ENCODE data around the gene HMX1. TPM values are rescaled to one million over a fixed set of nuclear protein-coding genes. Genes with fewer than 3 reads are reported as not detected.

The HMX1 gene
- total RNA-seq, 4 donors from 2014 or later: 0.17 TPM; not detected in 3

- TF ChIP-seq POLR2A (IDR thresholded peaks at IDR 0.05; ENCODE audit: low read depth) (no peak), CTCF (IDR thresholded peaks at IDR 0.05) (no peak), POLR2AphosphoS5 (IDR thresholded peaks at IDR 0.05) (no peak), EP300 (IDR thresholded peaks at IDR 0.05) (no peak)
- no peak overlapping the region for H3K27ac ChIP-seq (replicated peaks in 1 of 4)
- DNase-seq (ENCODE audit: extremely low spot score): no peak
- intact Hi-C loops (cut with DNase I): no loop called here
- no CpG with 5 or more reads among the region's 14 CpGs for WGBS
- H3K36me3 ChIP-seq: no peaks in the 10 kb centered on the region
- no peak overlapping the region for H3K4me3 ChIP-seq
- H3K27me3 ChIP-seq: peaks cover 0 to 98% (median 33%) of the 10 kb centered on the region in 4 donors
- H3K9me3 ChIP-seq: peaks cover 0 to under 1% (median 0%) of the 10 kb centered on the region in 4 donors
- peaks cover 0 to 32% (median 27%) of the 10 kb centered on the region in 4 donors for H3K4me1 ChIP-seq
Measured at GRCh38 chr4:8894424-8894816, 22.8 kb upstream of the HMX1 start.

GRCh38 chr4:8893624-8894423 lies 22.2 kb upstream of the HMX1 start:
- Histone ChIP-seq H3K27me3 (peaks cover 0 to 98% (median 33%) of the 10 kb centered on the region in 4 donors), H3K4me3 (no peak overlapping the region), H3K36me3 (no peaks in the 10 kb centered on the region), H3K27ac (replicated peaks in 1 of 4) (no peak overlapping the region), H3K9me3 (no peaks in the 10 kb centered on the region), H3K4me1 (peaks cover 0 to 32% (median 27%) of the 10 kb centered on the region in 4 donors)
- TF ChIP-seq POLR2A (IDR thresholded peaks at IDR 0.05; ENCODE audit: low read depth): no peak
- TF ChIP-seq POLR2AphosphoS5 (IDR thresholded peaks at IDR 0.05): no peak
- TF ChIP-seq EP300 (IDR thresholded peaks at IDR 0.05): no peak
- no peak for TF ChIP-seq CTCF (IDR thresholded peaks at IDR 0.05)
- 3% methylated on average over 26 of the region's 68 CpGs for WGBS
- no peak for DNase-seq (ENCODE audit: extremely low spot score)
- intact Hi-C loops (cut with DNase I): no loop called here

GRCh38 chr4:8893227-8893623 lies 21.6 kb upstream of the HMX1 start:
- no CpG with 5 or more reads among the region's 41 CpGs for WGBS
- no peak overlapping the region for H3K27ac ChIP-seq (replicated peaks in 1 of 4)
- no peaks in the 10 kb centered on the region for H3K36me3 ChIP-seq
- intact Hi-C loops (cut with DNase I): no loop called here
- peaks cover 0 to 100% (median 33%) of the 10 kb centered on the region in 4 donors for H3K27me3 ChIP-seq
- peak overlapping the region in 1 of 4 donors; percentile 5 for H3K4me3 ChIP-seq
- no peak for DNase-seq (ENCODE audit: extremely low spot score)
- TF ChIP-seq EP300 (IDR thresholded peaks at IDR 0.05) (no peak), POLR2AphosphoS5 (IDR thresholded peaks at IDR 0.05) (no peak), CTCF (IDR thresholded peaks at IDR 0.05) (no peak), POLR2A (IDR thresholded peaks at IDR 0.05; ENCODE audit: low read depth) (no peak)
- peaks cover 0 to 32% (median 27%) of the 10 kb centered on the region in 4 donors for H3K4me1 ChIP-seq
- no peaks in the 10 kb centered on the region for H3K9me3 ChIP-seq

GRCh38 chr4:8892556-8893226 lies 21.1 kb upstream of the HMX1 start:
- Histone ChIP-seq H3K4me3 (peak overlapping the region in 1 of 4 donors; percentile 5), H3K36me3 (no peaks in the 10 kb centered on the region), H3K9me3 (no peaks in the 10 kb centered on the region), H3K27me3 (peaks cover 0 to 100% (median 33%) of the 10 kb centered on the region in 4 donors), H3K27ac (replicated peaks in 1 of 4) (no peak overlapping the region), H3K4me1 (peaks cover 0 to 32% (median 27%) of the 10 kb centered on the region in 4 donors)
- intact Hi-C loops (cut with DNase I): no loop called here
- under 1% methylated on average over 44 of the region's 73 CpGs for WGBS
- TF ChIP-seq POLR2AphosphoS5 (IDR thresholded peaks at IDR 0.05) (no peak), EP300 (IDR thresholded peaks at IDR 0.05) (no peak), POLR2A (IDR thresholded peaks at IDR 0.05; ENCODE audit: low read depth) (no peak), CTCF (IDR thresholded peaks at IDR 0.05) (no peak)
- DNase-seq (ENCODE audit: extremely low spot score): no peak
